Suppressor macrophage treated with lipopolysaccharide for 4 hours (primary cell): Measurements from ENCODE around the gene ATP11B.
"Not testable (repeated sequence)": the region's sequence is repeated elsewhere in the genome, so short reads cannot be mapped to it uniquely, and the experiment has no call there.

Experiments
- DNase-seq: peaks from one replicate; pipeline ENCODE4 v3.0.0-alpha.2; 2020

Gene ATP11B

GRCh38 chr3:182796310-182796709 lies 3.0 kb downstream of the ATP11B start:
- no peak for DNase-seq

- peak; percentile 28 for DNase-seq
Measured at GRCh38 chr3:182797876-182798275, 4.6 kb downstream of the ATP11B start.

- not testable (repeated sequence) for DNase-seq
Measured at GRCh38 chr3:182799143-182799542, 5.8 kb downstream of the ATP11B start.

GRCh38 chr3:182800508-182800907 lies 7.2 kb downstream of the ATP11B start:
- DNase-seq = no peak

- peak; percentile 77 for DNase-seq
Measured at GRCh38 chr3:182802413-182803390, 9.4 kb downstream of the ATP11B start.

- DNase-seq = no peak
Measured at GRCh38 chr3:182803596-182803995, 10.3 kb downstream of the ATP11B start.

- no peak for DNase-seq
Measured at GRCh38 chr3:182807061-182807460, 13.8 kb downstream of the ATP11B start.

- DNase-seq = no peak
Measured at GRCh38 chr3:182808041-182808770, 14.9 kb downstream of the ATP11B start.

GRCh38 chr3:182809531-182809930 lies 16.2 kb downstream of the ATP11B start:
- DNase-seq = no peak

GRCh38 chr3:182810574-182811268 lies 17.4 kb downstream of the ATP11B start:
- DNase-seq = peak; percentile 15

- DNase-seq = no peak
Measured at GRCh38 chr3:182811269-182811596, 17.9 kb downstream of the ATP11B start.

- no peak for DNase-seq
Measured at GRCh38 chr3:182812123-182812522, 18.8 kb downstream of the ATP11B start.

GRCh38 chr3:182814419-182815062 lies 21.2 kb downstream of the ATP11B start:
- no peak for DNase-seq

GRCh38 chr3:182816181-182816580 lies 22.9 kb downstream of the ATP11B start:
- DNase-seq = no peak

GRCh38 chr3:182818296-182818978 lies 25.1 kb downstream of the ATP11B start:
- no peak for DNase-seq

GRCh38 chr3:182821221-182821981 lies 28.1 kb downstream of the ATP11B start:
- DNase-seq = no peak

GRCh38 chr3:182822260-182822659 lies 29.0 kb downstream of the ATP11B start:
- DNase-seq = not testable (repeated sequence)

- no peak for DNase-seq
Measured at GRCh38 chr3:182824957-182825356, 31.7 kb downstream of the ATP11B start.

- no peak for DNase-seq
Measured at GRCh38 chr3:182829761-182830405, 36.6 kb downstream of the ATP11B start.

- DNase-seq = peak; percentile 39
Measured at GRCh38 chr3:182837855-182838454, 44.7 kb downstream of the ATP11B start.
